Limb (tissue), 2 donors: ENCODE data around the gene IGIP.

Source experiments
- DNase-seq, 2 donors: peaks; one replicate each; pipeline ENCODE4 v3.0.0-alpha.2; 2016; ENCODE audit errors: extremely low spot score in 2 of 2

The IGIP gene

DNA sequence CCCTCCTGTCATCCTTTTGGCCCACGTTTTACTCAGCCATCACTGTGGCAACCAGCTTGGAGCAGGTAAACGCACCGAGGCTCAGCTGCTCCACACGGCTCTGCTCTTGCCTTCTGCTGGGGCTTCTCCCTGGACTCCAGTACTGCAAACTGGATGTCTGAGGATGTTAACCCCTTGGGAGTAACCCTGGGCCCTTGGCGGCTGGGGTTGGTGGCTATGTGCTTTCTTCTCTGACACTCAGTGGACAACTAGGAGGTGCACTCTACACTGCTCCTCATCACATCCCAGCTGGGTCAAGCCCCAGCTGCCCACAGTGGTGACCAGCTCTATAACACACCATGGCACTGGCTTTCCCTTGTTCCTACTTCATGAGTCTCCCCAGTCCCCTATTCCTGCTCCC lies 37.0 kb downstream of the IGIP start:
- DNase-seq, result no peak

DNA sequence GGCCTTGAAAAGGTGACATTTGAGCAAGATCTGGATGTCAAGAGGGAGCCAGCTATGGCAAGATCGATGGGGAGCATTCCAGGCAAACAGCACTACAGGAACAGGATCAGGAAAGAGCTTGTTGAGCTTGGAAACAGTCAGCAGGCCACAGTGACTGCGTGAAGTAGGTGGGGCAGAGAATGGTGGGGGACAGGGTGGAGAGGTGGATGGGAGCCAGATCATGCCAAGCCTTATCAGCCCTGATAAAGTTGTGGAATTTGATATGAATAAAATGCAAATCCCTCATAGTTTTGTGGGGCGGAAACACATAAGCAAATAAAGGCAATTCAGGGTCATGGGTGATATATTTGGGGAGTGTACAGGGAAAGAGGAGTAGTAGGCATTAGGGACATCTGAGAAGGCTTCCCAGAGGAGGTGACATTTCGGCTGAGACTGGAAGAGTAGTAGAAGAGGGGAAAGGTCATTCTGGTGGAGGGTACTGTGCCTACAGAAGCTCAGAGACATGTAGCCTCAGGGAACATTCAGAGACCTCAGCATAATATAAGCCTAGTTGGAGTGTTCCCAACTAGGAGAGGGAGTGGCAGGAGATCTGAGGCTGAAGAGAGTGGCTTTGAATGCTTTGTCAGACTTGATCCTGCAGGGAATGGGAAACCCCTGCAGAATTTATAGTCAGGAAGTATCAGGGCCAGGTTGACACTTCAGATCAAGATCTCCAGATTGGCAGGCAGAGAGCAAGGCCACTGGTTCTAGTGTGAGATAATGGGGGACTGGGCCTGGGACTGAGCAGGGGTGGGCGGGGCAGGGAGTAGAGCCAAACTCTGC lies 39.6 kb downstream of the IGIP start:
- no peak for DNase-seq

DNA sequence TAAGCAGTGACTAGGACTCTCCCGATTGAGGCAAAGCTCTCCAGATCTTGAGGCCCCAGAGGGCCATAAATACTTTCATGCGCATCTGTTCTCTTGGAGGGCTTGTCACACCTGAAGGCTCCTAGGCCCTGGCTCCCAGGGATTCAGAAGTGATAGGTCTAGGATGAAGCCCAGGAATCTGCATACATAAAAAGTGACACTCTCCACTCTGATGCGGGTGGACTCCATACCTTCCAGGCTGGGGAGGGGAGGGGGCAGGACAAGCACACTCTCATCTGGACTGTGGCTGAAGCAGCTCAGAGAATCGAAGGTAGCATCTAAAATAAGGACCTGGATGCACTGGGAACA lies 40.2 kb downstream of the IGIP start:
- no peak for DNase-seq

DNA sequence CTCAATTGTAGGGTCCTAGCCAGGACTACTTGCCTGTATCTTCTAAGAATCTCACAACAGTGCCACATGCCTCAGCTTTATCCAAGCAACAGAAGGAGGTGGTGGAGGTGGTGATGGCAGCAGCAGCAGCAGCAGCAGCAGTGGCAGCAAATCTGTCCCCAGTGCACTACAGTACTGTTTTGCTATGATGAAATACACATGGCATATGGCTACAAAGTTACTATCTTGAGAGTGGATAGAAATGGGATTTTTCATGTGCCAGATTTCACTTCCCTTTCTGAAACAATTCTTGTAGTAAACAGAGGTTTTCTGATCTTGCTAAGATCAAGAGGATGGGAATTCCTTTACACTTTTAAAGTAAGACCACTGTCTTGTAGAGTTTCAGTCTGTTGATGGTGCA lies 41.2 kb downstream of the IGIP start:
- DNase-seq, result no peak

DNA sequence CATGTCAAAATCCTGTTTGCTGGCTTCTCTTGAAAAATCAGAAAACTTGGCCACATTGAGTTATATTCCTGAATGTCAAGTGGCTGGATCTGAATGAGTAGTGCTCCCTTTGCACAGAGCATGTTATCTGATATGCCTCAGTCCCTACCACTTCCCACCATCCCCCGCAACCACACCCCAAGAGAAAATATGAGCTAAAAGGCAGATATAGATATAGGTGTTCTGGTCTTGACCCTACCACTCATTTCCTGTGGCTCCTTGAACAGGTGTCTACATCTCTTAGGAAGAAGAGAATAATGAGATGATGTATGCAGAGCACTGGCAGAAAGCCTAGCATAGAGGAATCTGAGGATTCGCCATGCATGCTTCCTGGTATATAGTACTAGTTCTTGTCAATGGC lies 42.6 kb downstream of the IGIP start:
- no peak for DNase-seq

DNA sequence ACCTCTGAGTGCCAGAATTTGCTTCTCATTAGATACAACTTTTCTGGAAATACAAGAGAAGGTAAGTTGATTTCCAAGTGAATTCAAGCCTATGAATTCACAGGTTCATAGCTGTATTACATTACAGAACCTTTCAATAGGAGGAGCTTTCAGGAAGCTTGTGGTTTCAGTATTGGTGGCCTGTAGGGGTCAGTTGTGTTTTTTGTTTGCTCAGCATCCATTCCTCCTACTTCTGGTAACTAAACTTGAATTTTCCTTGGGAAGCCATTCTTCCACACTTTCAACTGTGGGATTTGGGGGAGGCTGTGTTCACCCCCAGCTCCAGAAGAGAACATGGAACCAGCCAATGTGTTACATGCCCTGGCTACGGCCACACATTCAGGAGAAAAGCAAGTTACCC lies 43.7 kb downstream of the IGIP start:
- DNase-seq, result no peak

DNA sequence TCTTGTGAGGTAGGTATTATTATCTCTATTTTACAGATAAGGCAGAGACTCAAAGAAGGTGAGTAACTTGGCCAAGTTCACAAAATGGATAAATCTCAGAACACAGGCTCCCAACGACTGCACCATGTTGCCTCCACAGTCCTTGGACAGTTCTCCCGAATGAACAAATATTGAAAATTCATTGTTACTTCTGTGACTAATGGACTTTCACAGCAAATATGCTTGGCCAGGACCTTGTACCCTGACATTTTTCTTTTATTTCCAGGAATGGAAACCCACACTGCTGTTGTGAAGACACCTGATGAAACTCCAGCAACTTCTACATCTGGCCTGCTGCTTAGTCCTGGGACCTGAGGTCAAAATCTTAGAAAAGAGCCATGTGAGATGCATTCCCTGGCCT lies 46.7 kb downstream of the IGIP start:
- no peak for DNase-seq

DNA sequence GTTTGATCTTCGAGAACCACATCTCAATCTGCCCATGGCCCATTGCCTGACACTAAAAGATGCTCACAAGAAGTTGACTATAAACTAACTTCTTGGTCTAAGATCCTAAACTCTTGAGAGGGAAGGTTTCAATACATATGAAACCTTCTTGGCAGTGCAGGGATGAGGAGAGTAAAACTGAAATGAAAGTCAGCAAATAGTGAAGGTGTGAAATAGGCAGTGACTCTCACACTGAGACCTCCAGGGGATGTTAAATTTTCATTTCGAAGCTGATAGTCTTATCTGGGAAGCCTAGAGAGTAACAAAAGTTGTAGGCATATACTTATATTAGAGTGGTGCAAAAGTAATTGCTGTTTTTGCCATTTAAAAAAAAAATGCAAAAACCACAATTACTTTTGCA lies 48.3 kb downstream of the IGIP start:
- DNase-seq, result no peak

DNA sequence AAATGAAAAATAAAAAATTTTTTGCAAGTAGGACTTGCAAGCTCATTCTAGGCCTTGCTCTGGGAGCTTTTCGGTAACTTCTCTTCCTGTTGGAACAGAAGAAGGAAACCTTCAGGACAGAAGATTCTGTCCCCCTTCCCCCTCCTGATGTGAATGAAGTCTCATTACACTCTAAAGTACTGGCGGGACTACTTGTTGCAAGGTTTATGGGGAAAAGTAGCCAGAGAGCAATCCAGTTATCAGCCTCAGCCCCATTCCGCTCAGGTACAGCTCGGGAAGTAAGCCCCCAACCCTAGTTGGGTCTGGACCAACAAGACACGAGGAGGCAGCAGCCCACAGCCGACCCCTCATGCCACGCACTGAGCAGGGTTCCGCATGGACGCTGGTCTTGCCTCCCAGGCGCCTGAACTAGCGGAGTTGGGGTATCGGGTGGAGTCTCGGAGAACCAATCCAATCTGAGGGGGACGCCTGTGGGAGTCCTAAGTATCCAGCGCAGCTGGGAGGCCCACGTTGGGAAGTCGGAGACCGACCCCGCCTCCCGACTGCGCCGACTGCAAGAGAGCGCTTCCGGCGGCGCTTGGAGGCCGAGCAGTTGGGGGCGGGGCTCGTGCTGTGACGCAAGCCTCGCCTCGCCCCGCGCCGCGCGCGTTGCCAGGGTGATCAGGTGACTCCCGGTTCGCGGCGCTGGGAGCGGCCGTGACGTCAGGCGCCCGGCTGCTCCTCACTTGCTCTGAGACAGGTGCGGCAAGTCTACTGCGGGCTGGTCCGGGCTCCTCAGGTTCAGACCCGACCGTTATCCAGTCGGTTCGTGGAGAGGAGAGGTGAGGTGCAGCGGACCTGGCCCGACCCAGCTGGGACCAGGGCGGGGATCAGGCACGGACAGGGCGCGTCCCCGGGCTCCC lies 49.0 kb downstream of the IGIP start, which contains the start of gene CYSTM1:
Gene CYSTM1, plus strand, starts transcription at position 724 of the 902 bp plus-strand sequence. CDS start 19,278 bp downstream, outside the sequence.
- peak; percentile 95 to 99 for DNase-seq

DNA sequence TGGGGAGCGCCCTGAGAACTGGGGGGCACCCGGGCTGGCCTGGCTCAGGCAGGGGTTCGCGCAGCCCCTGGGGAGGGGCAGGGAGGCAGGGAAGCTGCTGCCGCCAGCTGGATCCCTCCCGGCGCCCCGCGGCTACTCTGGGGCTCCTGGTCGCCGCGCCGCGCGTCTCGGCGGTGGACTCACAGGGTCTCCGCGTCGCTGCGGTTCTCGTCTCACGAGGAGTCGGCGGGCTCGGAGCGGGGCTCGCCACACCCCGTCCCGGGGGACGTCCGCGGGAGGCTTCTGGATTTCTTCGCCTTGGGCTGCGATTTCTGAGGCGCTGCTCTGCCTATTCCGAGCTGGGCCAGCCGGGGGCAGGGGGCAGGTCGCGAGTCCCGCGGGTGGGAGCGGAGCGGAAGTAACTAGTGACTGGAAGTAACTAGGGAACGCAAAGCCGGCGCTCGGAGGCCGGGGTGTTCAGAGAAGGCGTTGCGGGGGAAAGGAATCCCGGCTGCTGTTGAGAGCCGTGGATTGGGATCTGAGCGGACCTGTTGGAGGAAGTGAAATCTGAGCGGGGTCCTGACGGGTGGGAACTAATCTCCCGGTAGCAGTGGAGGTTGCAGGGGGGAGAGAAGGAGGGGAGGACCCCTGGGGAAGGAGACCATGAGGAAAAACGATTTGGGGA lies 49.8 kb downstream of the IGIP start:
- DNase-seq, result peak; percentile 48 to 83

DNA sequence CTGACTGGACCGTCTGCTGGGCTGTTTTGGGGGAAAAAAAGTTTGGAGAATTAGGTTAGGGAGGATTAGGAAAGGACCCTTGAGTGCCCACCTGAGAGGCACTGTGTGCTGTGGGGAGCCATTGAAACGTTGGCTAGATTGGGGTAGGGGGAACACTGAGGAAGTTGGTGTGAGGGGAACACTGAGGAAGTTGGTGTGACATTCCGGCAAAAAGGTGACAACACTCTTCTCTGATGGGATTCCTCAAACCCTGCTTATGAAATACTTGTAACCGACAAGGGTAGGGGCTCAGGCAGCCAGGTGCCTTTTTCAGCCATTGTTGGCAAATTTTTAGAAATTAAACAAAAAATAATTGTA lies 50.3 kb downstream of the IGIP start:
- DNase-seq, result no peak

DNA sequence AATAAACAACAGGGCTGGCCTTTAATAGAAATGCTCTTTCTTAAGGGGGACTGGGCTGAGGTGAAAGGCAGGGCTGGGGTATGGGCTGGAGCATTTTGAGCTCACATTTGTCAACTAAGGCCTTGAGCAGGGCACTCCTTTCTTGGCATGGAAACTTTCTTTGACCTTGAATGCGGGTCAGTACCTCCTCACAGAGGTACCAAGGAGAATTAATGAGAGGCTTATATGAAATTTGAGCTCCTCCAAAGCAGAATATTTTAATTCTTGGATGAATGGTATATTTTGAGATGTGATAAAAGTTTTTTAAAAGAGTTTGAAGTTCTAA lies 52.3 kb downstream of the IGIP start:
- DNase-seq, result no peak

DNA sequence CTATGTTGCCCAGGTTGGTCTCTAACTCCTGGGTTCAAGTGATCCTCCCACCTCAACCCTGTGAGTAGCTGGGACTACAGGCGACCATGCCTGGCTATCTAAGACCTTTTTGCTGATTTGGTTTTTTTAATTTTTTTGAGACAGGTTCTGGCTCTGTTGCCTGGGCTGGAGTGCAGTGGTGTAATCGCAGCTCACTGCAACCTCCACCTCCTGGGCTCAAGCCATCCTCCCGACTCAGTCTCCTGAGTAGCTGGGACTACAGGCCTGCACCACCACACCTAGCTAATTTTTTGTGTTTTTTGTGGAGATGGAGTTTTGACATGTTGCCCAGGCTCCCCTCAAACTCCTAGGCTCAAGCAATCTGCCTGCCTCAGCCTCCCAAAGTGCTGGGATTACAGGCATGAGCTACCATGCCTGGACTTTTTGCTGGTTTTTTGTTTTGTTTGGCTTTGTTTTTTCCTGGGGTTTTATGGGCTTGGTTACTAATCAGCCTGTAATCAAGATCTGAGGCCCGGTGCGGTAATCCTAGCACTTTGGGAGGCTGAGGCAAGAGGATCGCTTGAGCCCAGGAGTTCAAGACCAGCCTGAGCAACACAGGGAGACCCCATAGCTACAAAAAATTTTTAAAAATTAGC lies 52.9 kb downstream of the IGIP start:
- no peak for DNase-seq
